ENCODE data around the gene BRD2. TPM values are rescaled to one million over a fixed set of nuclear protein-coding genes. Genes with fewer than 3 reads are reported as not detected.

The BRD2 gene
- total RNA-seq, 2 experiments from 2014 or later: 340 to 378 TPM

- Mint-ChIP-seq H3K4me1 (ENCODE audit: low read depth) (peaks cover 73% of the 10 kb centered on the region), H3K27ac (no peak overlapping the region), H3K36me3 (ENCODE audit: low read depth) (no peaks in the 10 kb centered on the region), H3K9me3 (peaks cover 2% of the 10 kb centered on the region), H3K4me3 (no peak overlapping the region), H3K27me3 (no peaks in the 10 kb centered on the region)
- CTCF ChIA-PET: interaction anchor here (1.9 to 2.2 kb wide), 3 partner anchors 13 to 79 kb away, joined by 6 to 18 read pairs (median 7); no protein-coding TSS in a partner anchor
- ATAC-seq (ENCODE audit: poor library complexity) (no peak), DNase-seq (no peak)
- intact Hi-C loops (cut with DNase I, micrococcal nuclease): loop anchor here in 1 of 2 experiments (2.0 kb wide), 1 partner anchor 52 kb away; no protein-coding TSS in a partner anchor
- peaks cover 42% of the 10 kb centered on the region for H3K4me1 ChIP-seq (ENCODE audit: insufficient read depth, low read length)
- H3K4me3 ChIP-seq (ENCODE audit: low read length): no peak overlapping the region
- POLR2A ChIA-PET: interaction anchor here (1.2 to 2.1 kb wide), 2 partner anchors 25 to 102 kb away, joined by 3 to 17 read pairs; no protein-coding TSS in a partner anchor
- no peak overlapping the region for H3K27ac ChIP-seq (ENCODE audit: low read depth in 1 of 2, low read length in 2 of 2)
- no peaks in the 10 kb centered on the region for H3K36me3 ChIP-seq (ENCODE audit: insufficient read depth, low read length)
- no peaks in the 10 kb centered on the region for H3K27me3 ChIP-seq (ENCODE audit: control insufficient read depth in 1 of 2, insufficient read depth in 2 of 2, low read length in 2 of 2)
- no peak for TF ChIP-seq CTCF (IDR thresholded peaks at IDR 0.05)
- H3K9me3 ChIP-seq (ENCODE audit: control insufficient read depth in 1 of 2, insufficient read depth in 1 of 2, low read length in 2 of 2): no peaks in the 10 kb centered on the region
Measured at GRCh38 chr6:32946893-32947292, 21.5 kb upstream of the BRD2 start.

DNA sequence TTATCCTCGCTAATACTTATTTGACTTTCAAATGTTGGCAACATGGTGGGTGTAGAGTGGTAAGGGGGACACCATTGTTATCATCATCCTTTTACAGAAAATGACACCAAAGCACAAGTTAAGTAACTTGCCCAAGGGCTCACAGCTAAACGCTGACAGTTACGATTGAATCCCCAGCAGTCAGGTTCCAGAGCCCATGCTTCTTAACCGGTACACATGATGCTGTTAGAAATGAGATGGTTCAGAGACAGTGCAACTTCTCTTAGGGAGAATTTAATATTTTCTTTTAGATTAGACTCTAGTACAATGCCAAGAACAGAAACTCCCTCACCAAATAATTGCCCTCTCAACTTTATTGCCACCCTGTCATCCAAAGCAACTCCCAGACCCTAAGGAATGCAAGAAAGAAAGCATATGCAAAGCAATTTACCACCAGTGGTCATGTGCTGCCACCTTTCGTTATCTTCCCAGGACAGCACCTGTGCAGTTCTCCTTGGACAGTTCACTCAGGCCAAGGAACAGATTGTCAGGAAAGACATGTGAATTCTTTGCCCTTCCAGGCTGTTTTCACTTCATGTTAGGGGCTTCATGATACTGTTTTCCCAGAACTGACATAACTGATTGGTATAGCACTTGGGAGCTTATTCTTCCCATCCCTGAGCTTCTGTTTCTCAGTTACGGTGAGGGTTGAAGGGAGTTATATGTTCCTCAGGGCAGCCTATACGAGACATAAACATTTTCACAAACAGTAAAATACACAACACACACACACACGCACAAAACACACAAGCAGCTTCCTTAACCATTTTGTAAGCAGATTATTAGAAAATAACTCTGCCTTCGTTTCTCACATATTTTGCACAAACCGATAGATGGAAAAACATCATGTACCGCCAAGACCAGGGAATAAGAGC is 20.6 kb upstream of the BRD2 start:
- DNase-seq: peak in 11 of 14 experiments; percentile 19 to 79 (median 32)
- POLR2A ChIA-PET: interaction anchor here (0.8 to 2.1 kb wide), 3 partner anchors 14 to 103 kb away, joined by 3 to 17 read pairs (median 4); no protein-coding TSS in a partner anchor
- Mint-ChIP-seq H3K36me3 (ENCODE audit: low read depth) (no peaks in the 10 kb centered on the region), H3K27ac (no peak overlapping the region), H3K9me3 (peaks cover 2% of the 10 kb centered on the region), H3K4me3 (no peak overlapping the region), H3K4me1 (ENCODE audit: low read depth) (peaks cover 72% of the 10 kb centered on the region), H3K27me3 (no peaks in the 10 kb centered on the region)
- CTCF ChIA-PET: interaction anchor here (1.9 to 2.2 kb wide), 3 partner anchors 14 to 80 kb away, joined by 6 to 18 read pairs (median 7); no protein-coding TSS in a partner anchor
- Histone ChIP-seq H3K27ac (ENCODE audit: low read depth in 1 of 2, low read length in 2 of 2) (no peak overlapping the region), H3K9me3 (ENCODE audit: control insufficient read depth in 1 of 2, insufficient read depth in 1 of 2, low read length in 2 of 2) (no peaks in the 10 kb centered on the region), H3K27me3 (ENCODE audit: control insufficient read depth in 1 of 2, insufficient read depth in 2 of 2, low read length in 2 of 2) (no peaks in the 10 kb centered on the region), H3K36me3 (ENCODE audit: insufficient read depth, low read length) (no peaks in the 10 kb centered on the region), H3K4me1 (ENCODE audit: insufficient read depth, low read length) (peaks cover 43% of the 10 kb centered on the region), H3K4me3 (ENCODE audit: low read length) (no peak overlapping the region)
- peak; percentile 33 for ATAC-seq (ENCODE audit: poor library complexity)
- intact Hi-C loops (cut with DNase I, micrococcal nuclease): loop anchor here (1.0 to 2.0 kb wide), 4 partner anchors 13 to 62 kb away; no protein-coding TSS in a partner anchor
- TF ChIP-seq CTCF (IDR thresholded peaks at IDR 0.05): peak; percentile 77

DNA sequence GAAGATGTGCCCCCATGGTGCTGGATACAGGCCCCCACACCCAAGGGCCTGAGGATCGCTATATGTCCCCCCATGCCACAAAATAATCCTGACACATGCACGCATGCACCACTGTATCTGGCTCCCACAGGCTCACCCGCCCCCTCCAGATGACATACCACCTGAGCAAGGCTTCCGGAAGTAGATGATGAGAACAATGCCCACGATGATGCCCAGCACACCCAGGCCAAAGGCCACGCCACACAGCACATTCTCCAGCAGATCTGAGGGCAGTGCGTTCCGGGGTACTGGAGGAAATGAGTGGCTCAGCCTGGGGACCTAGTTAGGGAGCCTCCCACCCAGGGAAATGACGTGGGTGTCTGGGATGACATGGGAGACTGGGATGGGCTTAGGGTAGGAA is 19.3 kb upstream of the BRD2 start:
- H3K27me3 ChIP-seq (ENCODE audit: control insufficient read depth in 1 of 2, insufficient read depth in 2 of 2, low read length in 2 of 2): no peaks in the 10 kb centered on the region
- Mint-ChIP-seq H3K27ac (no peak overlapping the region), H3K36me3 (ENCODE audit: low read depth) (no peaks in the 10 kb centered on the region), H3K27me3 (no peaks in the 10 kb centered on the region), H3K4me1 (ENCODE audit: low read depth) (peaks cover 72% of the 10 kb centered on the region), H3K4me3 (no peak overlapping the region), H3K9me3 (peaks cover 2% of the 10 kb centered on the region)
- H3K9me3 ChIP-seq (ENCODE audit: control insufficient read depth in 1 of 2, insufficient read depth in 1 of 2, low read length in 2 of 2): no peaks in the 10 kb centered on the region
- H3K36me3 ChIP-seq (ENCODE audit: insufficient read depth, low read length): no peaks in the 10 kb centered on the region
- no peak overlapping the region for H3K4me3 ChIP-seq (ENCODE audit: low read length)
- no peak for DNase-seq
- TF ChIP-seq CTCF (IDR thresholded peaks at IDR 0.05): no peak
- H3K27ac ChIP-seq (ENCODE audit: low read depth in 1 of 2, low read length in 2 of 2): no peak overlapping the region
- H3K4me1 ChIP-seq (ENCODE audit: insufficient read depth, low read length): peaks cover 36% of the 10 kb centered on the region
- intact Hi-C loops (cut with DNase I, micrococcal nuclease): no loop called here
- POLR2A ChIA-PET: no interaction called here
- no peak for ATAC-seq (ENCODE audit: poor library complexity)
- CTCF ChIA-PET: no interaction called here
